ENCODE results near the gene SMYD4. TPM values are rescaled to one million over a fixed set of nuclear protein-coding genes. Genes with fewer than 3 reads are reported as not detected.
"Not testable (repeated sequence)": the region's sequence is repeated elsewhere in the genome, so short reads cannot be mapped to it uniquely, and the experiment has no call there.

The SMYD4 gene
- 6.4 TPM for total RNA-seq

DNA sequence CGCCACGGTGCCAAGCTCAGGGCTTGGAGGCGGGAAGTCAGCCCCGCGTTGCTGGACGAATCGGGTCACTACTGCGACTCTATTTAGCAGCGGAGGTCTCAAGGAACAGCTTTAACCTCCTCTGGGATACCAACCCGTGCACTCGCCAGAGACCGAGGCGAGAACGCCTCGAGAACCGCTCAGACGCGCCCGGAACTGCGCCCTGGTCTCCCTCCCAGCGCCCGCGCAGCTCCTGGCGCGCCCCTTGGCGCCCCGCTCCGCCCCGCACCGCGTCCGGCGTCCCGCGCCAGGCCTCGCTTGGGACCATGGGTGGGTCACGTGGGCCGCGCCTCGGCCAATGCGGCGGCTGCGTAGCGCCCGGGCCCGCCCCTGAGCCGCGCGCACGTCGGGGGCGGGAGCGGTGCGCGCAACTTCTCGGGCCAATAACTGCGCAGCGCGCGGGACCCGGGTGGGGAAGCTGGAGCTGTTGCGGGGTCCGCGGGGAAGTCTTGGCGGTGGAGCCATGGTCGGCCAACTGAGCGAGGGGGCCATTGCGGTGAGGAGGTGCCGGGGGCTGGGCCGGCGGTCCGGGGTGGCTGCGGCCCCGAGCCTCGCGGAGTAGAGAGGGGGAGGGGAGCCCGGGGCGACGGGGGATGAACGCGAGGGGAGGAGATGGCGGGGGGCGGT, at the start of gene SMYD4, which contains the start of gene RPA1:
Gene SMYD4 (minus strand): TSS at position 311 of the 666 bp plus-strand sequence. CDS start 1,908 bp downstream, outside the sequence.
Gene RPA1 (plus strand): TSS at position 414 of the 666 bp plus-strand sequence. CDS start 89 bp downstream, at position 503.
- peak; percentile 99 for ATAC-seq

GRCh38 chr17:1878419-1879121, 48.9 kb upstream of the SMYD4 start:
- DNase-seq (ENCODE audit: low spot score) (no peak), ATAC-seq (no peak)

More for the DNA sequence above, at the start of gene SMYD4, which contains the start of gene RPA1:
- DNase-seq (ENCODE audit: low spot score) = peak; percentile 92

DNA sequence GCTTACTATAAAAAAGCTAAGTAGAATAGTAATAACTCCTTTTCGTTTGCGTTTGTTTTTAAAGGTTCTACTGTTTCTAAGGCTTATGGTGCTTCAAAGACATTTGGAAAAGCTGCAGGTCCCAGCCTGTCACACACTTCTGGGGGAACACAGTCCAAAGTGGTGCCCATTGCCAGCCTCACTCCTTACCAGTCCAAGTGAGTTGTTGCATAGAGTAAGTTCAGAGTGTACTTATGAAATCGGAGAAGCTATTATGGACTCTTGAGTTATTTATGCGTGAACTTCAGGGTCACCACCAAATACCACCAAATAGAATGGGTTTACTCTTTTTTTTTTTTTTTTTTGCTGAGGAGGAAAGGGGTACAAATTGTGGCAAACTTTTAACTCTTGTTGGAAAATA, 45.9 kb upstream of the SMYD4 start:
- DNase-seq (ENCODE audit: low spot score) (no peak), ATAC-seq (no peak)

- ATAC-seq (no peak), DNase-seq (ENCODE audit: low spot score) (no peak)
Observed at GRCh38 chr17:1873418-1873817, 43.7 kb upstream of the SMYD4 start.

DNA sequence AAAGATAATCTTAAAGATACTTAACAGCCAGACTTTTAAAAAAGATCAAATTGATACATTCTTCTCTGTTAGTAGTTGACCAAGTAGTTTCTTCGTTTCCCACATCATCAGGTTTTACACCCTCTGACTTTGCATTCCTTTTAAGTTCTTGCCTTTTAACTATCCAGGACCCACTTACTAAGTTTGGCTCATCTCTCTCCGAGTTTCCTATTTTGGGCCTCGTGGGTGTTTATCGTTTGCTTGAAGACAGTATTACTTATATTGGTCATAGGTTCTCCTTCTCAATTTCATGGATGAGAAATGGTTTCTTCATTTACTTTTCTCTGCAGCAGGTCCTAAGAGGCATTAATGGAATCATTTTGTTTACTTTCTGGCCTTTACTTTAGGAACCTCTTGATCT, 43.3 kb upstream of the SMYD4 start:
- no peak for DNase-seq (ENCODE audit: low spot score)
- no peak for ATAC-seq

DNA sequence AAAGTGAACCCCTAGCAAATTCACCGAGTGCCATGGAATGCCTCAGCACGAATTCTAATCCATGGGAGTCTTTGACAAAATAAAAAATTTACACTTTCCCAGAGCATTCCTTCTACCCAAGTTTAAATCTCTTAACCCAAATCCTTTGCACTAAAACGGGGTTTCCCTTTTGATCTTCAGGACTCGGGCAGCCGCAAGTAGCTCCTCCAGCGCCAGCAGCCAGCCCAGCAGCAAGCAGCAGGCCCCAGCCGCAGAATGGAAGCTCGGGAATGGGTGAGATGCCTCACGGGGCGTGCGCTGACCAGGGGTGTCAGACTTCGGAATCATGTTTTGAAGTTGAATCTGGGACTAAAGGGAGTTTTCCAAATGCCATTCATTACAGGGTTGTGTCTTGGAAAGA, 42.6 kb upstream of the SMYD4 start:
- ATAC-seq = no peak
- no peak for DNase-seq (ENCODE audit: low spot score)

DNA sequence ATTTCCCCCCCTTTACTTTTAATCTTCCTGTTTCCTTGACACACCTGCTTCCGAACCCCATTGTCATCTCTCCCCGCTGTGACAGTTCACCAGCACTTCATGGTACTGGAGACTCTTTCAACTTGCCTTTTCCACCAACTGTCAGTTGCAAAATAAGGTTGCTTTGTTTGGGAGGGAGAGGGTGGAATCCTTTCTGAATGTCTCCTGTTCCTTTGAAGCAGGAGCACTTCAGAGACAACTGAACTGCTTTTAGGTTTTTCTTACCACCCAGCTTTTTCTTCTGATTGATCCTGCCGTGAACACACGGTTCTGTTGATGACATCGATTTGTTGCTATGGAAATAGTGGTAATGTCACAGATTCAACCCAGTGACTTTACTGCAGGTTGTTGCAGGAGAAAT, 42.1 kb upstream of the SMYD4 start:
- no peak for DNase-seq (ENCODE audit: low spot score)
- ATAC-seq = no peak

- no peak for ATAC-seq
- no peak for DNase-seq (ENCODE audit: low spot score)
Observed at GRCh38 chr17:1870592-1870991, 40.9 kb upstream of the SMYD4 start.

DNA sequence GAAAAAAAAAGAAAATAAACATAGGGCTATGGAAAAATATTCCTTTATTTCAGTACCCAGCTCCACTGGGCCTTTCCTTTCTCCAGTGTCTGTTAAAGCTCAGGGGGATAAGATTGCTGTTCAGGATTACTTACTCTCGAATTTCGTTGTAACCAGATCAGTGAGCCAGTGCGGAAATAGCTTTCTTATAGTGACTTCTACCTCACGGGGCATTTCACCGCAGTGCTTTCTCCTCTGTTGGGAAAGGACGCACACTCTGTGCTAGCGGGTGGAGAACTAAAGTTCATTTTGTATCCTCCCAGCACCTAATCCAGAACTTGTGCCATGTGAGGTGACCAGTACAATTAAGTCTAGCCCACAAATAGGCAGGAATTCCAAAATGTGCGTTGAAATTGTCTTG, 38.4 kb upstream of the SMYD4 start:
- no peak for DNase-seq (ENCODE audit: low spot score)
- no peak for ATAC-seq

- ATAC-seq = no peak
- DNase-seq (ENCODE audit: low spot score) = no peak
Observed at GRCh38 chr17:1867307-1867706, 37.6 kb upstream of the SMYD4 start.

DNA sequence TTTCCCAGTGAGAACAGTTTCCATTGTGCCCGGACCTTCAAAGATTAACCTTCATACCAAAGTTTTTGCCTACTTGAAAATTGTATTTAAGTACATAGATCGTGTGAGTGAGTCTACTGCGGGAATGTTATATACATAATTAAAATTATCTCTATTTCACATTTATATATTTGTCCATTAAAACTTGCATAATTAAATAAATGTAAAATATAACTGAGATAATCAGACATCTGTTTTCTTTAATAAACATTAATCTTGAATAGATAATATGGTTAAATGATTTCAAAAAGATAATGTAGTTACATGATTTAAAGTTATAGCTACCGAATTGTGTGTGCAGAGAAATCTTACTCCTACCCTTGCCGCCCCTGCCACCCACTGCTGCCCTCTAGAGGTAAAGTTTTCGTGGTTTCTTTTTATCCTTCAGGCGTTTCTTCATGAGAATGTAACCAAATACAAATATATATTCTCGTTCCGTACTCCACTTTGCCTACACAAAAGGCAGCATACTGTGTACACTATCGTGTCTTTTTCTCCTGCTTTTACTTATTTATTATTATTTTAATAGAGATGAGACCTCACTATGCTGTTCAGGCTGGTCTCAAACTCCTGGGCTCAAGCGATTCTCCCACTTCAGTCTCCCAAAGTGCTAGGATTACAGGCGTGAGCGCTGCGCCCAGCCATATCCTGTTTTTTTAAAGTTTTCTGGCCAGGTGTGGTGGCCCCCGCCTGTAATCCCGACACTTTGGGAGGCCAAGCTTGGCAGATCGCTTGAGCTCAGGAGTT, 35.7 kb upstream of the SMYD4 start:
- ATAC-seq (peak; percentile 92), DNase-seq (ENCODE audit: low spot score) (no peak)

- DNase-seq (ENCODE audit: low spot score) = no peak
- no peak for ATAC-seq
Observed at GRCh38 chr17:1861391-1862010, 31.8 kb upstream of the SMYD4 start.

GRCh38 chr17:1860978-1861377, 31.3 kb upstream of the SMYD4 start:
- ATAC-seq (no peak), DNase-seq (ENCODE audit: low spot score) (no peak)

DNA sequence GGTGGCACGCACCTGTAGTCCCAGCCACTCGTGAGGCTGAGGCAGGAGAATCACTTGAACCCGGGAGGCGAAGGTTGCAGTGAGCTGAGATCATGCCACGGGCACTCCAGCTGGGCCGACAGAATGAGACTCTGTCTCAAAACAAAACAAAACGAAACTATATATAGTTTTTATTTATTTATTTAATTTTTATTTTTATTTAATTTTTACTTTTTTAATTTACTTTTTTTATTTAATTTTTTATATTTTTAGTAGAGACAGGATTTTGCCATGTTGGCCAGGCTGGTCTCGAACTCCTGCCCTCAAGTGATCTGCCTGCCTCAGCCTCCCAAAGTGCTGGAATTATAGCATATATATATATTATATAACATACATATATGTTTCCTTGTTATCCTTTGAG, 26.8 kb upstream of the SMYD4 start:
- ATAC-seq = not testable (repeated sequence)

DNA sequence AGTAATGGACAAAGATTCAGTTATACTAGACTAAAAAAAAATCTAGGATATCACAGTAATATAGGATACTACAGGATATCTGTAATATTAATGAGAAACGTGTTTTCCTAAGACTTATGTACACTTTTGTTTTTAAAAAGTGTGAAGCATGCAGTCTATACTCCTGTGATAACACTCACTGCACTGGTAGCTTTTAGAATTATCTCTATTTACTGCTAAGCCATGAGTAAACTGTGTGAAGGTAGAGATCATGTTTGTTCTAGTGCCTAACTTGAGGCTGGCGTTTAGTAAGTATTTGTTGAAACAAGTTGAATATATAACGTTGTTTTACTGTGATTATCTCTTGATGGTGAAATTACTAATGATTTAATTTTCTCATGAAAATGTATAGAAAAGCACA, 24.0 kb upstream of the SMYD4 start:
- ATAC-seq = no peak
- DNase-seq (ENCODE audit: low spot score) = no peak

More for the DNA sequence above, 26.8 kb upstream of the SMYD4 start:
- not testable (repeated sequence) for DNase-seq (ENCODE audit: low spot score)

GRCh38 chr17:1852327-1852726, 22.6 kb upstream of the SMYD4 start:
- ATAC-seq = peak; percentile 98
- peak; percentile 63 for DNase-seq (ENCODE audit: low spot score)

DNA sequence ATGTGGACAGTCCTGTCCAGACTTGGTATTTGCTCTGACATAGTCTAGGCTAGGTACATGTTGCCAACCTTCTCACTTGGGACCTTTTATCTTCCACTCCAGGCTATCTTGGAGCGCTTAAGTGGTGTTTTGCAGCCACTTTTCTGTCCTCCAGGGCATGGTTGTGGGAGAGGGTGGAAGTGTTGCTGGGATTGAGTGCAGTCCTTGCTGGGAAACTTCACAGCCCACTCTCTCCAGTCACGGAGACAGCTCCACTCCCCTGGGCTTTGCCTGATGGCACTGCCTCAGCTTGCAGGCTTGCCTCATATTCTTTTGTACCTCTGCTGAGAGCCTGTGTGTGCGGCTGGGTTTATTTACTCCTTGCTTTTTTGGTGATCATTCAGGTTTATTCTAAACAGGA, 17.5 kb upstream of the SMYD4 start:
- no peak for DNase-seq (ENCODE audit: low spot score)
- ATAC-seq = no peak

DNA sequence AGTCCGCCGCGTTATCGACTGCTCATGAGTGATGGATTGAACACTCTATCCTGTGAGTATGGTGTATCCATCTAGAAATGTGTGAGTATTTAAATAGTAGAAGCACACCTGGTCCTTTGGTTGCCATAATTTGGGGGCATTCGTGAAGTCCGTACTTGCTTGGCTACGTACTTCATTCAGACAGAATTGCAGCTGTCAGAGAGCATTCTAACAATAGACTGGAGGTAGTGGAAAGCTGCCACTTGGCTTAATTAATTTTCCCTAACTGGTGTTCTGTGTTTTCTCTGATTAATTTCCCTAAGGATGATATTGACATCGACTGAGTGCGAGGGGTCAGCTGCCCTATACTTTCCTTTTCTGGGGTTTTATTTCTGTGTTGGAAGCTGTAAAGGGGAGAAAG, 14.2 kb upstream of the SMYD4 start:
- DNase-seq (ENCODE audit: low spot score) (no peak), ATAC-seq (no peak)

- ATAC-seq = no peak
Observed at GRCh38 chr17:1839516-1839915, 9.8 kb upstream of the SMYD4 start.

GRCh38 chr17:1834380-1835149, 4.9 kb upstream of the SMYD4 start:
- no peak for ATAC-seq
- DNase-seq (ENCODE audit: low spot score) = no peak

More at GRCh38 chr17:1839516-1839915, 9.8 kb upstream of the SMYD4 start:
- no peak for DNase-seq (ENCODE audit: low spot score)

Data from left lobe of liver (tissue), 2 donors.